GM19438 (cell line): ENCODE measurements around the gene MPDZ.

Experiments used
- ATAC-seq: cut with Tn5 transposase; IDR thresholded peaks from one replicate; pipeline ENCODE4 v1.9.1; 2021; ENCODE audit warnings: low read depth; ENCODE audit not compliant: unreplicated experiment

The MPDZ gene

DNA sequence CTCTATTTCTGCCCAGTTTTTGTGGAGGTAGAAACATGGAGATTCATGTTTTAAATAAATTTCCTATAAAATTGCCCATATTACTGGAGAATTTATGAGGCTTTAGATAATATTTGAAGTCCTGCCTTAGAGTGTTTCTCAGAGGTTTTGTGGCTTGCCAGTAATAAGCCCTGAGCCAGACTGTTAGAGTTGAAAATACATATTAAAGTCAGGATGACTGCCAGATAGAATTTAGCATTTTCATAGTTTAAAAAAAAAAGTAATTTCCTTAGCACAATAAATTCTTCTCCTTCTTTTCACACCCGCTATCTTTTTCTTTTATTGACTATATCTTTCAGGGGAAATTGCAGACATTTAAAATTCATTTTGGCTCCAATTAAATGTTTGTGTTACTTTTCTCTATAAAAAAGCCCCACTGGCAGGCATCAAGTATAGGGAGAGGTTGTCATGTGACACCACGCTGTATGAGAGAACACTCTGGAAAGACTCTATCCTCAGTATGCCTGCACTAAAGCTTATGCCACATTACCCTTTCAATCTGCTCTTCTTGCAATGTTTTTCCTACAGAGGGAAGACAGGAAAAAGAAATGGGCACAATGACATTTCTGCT, 135.2 kb downstream of the MPDZ start:
- ATAC-seq, result no peak

GRCh38 chr9:13143281-13143680, 136.2 kb downstream of the MPDZ start:
- no peak for ATAC-seq

DNA sequence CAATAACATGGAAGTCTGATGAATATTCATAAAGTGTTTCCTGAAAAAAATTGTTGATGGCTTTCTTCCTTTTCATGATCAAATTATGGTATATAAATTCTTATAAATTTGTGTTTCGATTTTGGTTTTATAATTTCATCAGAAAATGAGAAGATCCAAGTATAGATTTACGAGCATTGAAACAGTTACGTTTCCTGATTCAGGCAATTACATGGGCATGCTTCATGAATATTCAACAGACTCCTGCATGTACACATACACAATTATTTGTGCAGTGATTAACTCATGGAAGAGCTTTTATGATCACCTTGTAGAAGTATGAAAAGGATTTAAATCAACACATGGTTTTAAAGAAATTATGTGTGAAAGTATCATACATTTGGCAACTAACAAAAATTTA, 136.7 kb downstream of the MPDZ start:
- ATAC-seq, result no peak

GRCh38 chr9:13141629-13142028, 137.9 kb downstream of the MPDZ start:
- ATAC-seq, result no peak

DNA sequence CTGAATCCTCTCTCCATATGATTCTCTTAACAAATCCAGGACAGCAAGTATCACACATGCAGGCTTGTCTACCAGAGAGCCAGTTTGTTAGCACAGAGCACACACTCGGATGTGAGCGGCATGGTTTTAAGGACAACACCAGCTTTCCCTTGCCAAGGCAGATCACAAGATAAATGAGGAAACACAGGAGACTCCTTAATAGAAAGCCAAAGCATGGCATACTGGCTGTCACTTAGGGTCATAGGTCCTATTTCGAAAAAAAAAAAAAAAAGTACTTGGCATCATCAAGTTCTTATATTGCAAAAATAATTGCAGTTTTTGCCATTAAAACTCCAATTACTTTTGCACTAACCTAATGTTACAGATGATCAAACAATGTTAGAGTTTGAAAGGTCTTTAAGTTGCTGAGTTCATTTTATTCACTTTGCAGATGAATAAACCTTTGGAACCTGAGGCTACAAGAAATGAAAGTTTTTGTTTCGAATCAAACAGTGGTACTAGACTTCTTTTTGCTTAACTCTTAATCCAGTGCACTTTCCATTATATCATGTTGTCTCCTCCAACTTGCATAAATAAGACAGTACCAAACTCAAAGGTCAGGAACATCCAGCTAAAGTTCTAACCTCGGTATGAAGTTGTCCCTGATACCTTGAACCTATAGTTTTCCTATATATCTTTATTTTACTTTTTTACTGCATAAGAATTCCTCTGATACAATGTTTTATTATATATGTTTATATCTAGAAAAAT, 138.5 kb downstream of the MPDZ start:
- no peak for ATAC-seq

DNA sequence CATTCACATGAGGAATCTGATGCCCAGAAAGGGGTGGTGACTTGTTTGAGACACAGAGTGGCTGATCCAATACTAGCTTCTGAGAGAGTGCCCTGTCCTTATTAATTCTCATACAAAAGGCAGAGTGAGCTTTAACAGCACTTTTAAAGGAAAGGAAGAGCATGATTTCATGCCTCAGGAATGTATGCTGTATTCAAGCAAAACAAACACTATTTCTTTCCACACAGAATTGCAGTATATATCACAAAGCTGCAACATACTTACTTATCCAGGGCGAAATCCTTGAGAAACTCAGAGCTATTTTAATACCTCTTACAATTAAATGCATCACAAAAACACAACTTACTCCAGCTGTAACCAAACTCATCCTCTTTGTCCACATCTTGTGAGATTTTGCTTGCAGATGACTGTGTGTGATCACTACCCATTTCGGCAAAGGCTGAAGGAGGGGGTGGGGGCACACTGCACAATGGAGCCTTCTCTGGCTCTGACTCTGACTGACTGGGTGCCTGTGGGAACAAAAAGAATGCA, 139.8 kb downstream of the MPDZ start:
- no peak for ATAC-seq

- no peak for ATAC-seq
Observed at GRCh38 chr9:13137426-13137825, 142.1 kb downstream of the MPDZ start.

GRCh38 chr9:13131991-13132390, 147.5 kb downstream of the MPDZ start:
- ATAC-seq, result no peak

DNA sequence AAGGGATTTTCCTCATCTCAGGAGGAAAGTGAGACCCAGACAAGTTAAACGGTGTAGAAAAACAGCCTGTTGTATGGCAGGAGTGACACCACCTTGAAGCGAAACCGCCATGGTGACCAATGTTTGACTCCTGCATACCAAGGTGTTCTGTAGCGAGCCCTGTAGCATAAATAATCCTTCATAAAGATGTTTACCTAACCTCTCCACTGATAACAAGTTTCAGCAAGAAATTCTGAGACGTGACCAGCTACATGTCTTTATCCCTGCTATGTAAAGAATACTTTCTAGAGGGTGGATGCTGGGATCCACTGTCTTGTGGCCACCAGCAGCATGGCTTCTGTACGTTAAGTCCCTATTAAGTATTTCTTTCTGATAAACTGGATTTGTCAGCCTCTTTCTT, 148.1 kb downstream of the MPDZ start:
- ATAC-seq, result no peak

- no peak for ATAC-seq
Observed at GRCh38 chr9:13128266-13128860, 151.1 kb downstream of the MPDZ start.

DNA sequence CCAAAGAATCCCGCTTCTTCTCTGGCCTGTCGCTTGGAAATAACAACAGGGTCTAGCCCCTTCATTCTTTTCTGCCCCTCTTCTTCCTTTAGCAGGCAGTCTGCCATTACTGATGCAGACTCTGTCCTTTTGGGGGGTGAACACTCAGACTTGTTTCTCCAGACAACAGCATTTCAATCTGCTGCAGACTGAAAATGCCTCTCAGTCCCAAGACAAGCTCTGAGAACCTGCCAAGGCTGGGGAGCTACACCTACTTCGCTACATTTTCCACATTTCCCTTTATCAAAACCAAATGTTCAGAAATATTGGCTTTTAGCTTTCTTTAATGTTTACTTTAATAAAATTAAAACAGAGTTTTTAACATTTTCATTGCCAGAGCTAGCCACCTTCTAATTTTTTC, 152.4 kb downstream of the MPDZ start:
- no peak for ATAC-seq

DNA sequence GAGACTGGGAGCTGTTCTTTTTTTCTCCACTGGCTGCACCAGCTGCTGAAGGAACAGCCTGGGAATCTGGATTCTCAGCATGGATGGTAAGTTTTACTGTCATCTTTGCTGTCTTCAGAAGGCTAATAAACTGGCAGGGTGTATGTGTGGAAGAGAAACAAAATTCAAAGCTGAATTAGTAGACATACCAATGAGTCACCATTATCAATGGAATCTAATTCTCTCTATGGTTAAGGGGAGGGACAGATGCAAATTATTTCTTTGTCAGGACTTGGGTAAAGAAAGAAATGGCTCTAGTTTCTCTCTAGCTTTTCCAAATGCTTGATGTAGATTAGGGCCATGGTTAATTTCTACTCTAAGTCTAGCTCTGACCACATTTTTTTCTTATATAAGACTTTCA, 154.2 kb downstream of the MPDZ start:
- no peak for ATAC-seq

DNA sequence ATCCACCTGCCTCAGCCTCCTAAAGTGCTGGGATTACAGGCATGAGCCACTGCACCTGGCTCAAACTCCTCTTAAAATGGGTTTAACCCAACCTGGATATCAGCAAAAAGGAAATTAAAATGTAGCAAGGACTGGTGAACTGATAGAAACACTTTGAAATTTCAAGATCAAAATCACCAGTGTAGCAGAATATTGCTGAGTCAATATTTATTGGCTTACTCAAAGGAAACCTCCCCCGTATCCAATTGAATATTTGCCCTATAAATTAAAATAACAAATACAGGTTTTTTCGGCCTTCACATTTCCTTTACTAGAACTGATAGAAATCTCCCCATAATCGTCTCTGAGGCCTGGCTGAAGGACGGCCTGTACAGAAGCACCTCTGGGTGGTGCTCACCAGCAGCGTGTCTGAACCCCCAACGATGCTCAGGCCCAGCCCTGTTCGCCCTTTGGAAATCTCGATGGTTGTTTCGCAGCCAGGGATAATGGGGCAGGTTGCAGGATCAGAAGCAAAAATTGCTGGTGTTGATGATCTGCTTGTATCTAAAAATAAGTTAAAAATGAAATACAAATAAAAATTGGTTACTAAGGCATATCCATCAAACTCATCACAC, 156.6 kb downstream of the MPDZ start:
- no peak for ATAC-seq

DNA sequence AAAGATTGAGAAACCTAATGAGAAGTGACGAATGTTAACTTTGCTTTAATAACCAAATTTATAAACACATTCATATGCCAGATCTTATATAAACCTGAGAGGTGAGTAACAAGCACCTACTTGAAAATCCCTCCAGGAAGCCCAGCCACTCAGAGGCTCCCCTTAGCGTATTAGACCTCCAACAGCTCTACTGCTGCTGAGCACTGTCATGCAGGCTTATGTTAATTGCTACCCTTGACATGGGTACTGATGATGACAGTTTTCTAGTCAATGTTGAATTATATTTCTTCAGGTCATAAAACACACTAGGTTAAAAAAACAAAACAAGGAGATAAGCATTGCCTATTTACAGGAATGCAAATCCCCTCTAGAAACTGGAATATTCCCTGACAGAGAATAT, 161.2 kb downstream of the MPDZ start:
- no peak for ATAC-seq

DNA sequence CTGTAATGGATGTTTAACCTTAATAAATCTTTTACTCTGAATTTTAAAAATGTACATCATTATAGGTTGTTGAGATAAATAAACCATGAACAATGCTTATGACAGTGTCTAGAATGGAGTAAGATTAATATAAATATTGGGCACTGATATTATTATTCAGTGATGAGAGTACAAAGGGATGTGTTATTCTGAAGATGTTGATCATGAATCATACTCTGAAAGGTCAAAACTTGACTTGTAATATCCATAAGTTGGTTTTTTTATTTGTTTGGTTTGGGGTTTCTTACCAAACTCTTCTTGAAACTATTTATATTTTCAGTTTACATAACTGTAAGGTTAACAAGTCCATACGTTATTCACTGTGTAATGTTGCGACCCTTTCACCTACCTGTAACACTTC, 163.2 kb downstream of the MPDZ start:
- ATAC-seq, result no peak

- no peak for ATAC-seq
Observed at GRCh38 chr9:13113751-13114150, 165.7 kb downstream of the MPDZ start.

GRCh38 chr9:13113216-13113615, 166.3 kb downstream of the MPDZ start:
- no peak for ATAC-seq

- no peak for ATAC-seq
Observed at GRCh38 chr9:13111778-13112177, 167.7 kb downstream of the MPDZ start.

GRCh38 chr9:13110766-13111417, 168.6 kb downstream of the MPDZ start:
- no peak for ATAC-seq

GRCh38 chr9:13109781-13110180, 169.7 kb downstream of the MPDZ start:
- ATAC-seq, result no peak

DNA sequence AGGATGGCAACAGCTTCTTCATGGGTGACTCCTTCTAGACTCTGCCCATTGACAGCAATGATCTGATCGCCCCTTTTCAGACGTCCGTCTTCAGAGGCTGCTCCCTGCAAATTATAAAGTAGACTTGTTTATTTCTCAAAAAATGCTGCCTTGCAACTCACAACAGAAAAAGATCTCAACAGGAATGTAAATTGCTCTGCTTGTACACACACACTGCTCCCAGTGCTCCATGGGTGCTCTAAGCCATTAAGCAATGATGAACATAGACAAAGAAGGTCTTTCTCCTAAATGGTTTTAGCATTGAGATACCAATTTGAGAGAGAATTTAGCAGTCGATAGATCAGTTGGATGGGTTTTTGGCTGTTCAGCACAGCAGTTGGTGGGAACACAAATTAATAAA, 172.5 kb downstream of the MPDZ start:
- ATAC-seq, result no peak
